ENCODE measurements around the gene RNF213.

- TF ChIP-seq CTCF (optimal IDR thresholded peaks at IDR 0.05 in 1 of 3, IDR thresholded peaks at IDR 0.05 in 1 of 3, conservative IDR thresholded peaks at IDR 0.05 in 1 of 3; ENCODE audit: extremely low read depth in 1 of 3, insufficient read depth in 2 of 3, low read length in 3 of 3) = no peak
- TF ChIP-seq EZH2 (IDR thresholded peaks at IDR 0.05; ENCODE audit: low read length) = no peak
Measured at GRCh38 chr17:80337195-80337895, 76.7 kb downstream of the RNF213 start.

Measured in keratinocyte (primary cell).